Suppressor macrophage treated with lipopolysaccharide for 1 hour (primary cell): ENCODE measurements around the gene ARMC2.

ENCODE experiments used
- DNase-seq, 3 donors: peaks; one replicate each; pipeline ENCODE4 v3.0.0-alpha.2; 2020 to 2022

The ARMC2 gene

DNA sequence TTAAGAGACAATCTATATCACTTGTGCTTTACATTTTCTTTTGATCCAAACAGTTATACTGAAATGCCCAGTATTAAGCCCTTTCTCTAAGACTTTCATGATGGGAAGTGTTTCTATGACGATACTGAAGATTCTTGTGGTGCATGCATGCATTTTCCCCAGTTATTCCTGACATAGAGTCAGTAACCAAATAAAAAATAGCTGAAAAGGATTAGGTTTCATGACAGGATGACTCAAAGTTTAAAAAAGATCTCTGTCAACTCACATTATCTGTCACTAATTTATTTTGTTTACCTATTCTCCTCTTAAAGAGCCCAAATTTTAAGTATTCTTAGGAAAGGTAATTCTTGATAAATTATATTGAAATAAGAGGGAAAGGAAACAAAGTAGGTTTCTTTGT lies 148.0 kb downstream of the ARMC2 start:
- no peak for DNase-seq

- no peak for DNase-seq
Measured at GRCh38 chr6:108998485-108998884, 150.3 kb downstream of the ARMC2 start.

DNA sequence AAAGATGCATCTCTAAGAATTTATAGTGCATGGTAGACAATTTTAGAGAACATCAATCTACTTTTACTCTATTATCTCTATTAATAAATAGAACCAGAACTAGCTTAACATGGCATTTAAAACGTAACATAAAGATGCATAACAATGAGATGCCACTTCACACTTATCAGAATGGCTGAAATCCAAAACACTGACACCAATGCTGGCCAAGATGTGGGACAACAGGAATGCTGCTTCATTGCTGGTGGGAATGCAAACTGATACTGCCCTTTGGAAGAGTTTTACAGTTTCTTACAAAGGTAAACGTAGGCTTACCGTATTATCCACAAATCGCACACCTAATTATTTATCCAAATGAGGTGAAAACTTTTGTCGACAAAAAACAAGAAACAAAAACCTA lies 151.2 kb downstream of the ARMC2 start:
- DNase-seq, result no peak

DNA sequence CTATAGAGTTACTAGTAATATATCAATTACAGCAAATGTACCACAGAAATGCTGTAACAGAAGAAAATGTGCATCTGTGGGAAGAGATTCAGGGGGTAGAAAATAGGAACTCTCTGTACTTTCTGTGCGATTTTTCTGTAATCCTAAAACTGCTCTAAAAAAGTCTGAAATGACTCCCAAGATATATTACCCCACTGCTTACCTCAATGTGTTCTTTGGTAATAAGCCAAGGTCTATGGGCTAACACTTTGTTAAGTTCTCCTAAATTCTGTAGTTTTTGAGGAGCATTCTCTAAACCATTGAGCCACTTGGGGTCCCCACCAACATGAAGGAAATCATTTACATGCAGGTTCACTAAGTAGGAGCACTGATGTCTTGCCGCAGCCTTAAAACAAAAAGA lies 152.1 kb downstream of the ARMC2 start:
- no peak for DNase-seq

DNA sequence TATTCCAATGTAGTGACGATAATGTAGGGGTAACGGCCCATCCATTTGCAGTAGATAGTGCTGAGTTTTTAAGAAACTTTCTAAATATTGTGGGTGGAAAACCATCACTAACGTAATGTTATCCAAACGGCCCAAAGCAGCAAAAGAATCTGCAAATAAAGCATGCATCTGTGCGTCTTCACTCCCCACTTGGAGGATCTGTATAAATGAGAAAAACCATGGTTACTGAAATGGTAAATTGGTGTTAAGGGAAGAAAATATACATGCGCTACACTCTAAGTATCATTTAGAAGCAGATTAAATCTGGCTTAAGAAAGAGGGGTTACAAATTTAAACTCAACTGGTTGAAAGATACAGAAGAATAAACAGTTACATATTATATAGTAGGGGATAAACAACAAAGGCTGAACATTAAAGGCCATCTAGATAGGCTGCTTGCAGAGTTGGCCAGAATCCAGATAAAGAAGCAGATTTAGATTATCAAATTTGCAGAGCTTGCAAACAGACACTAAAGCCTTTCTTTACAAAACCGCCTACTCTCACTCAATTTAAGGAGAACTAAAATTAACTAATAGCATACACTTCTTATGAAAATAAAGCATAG lies 153.2 kb downstream of the ARMC2 start:
- no peak for DNase-seq

DNA sequence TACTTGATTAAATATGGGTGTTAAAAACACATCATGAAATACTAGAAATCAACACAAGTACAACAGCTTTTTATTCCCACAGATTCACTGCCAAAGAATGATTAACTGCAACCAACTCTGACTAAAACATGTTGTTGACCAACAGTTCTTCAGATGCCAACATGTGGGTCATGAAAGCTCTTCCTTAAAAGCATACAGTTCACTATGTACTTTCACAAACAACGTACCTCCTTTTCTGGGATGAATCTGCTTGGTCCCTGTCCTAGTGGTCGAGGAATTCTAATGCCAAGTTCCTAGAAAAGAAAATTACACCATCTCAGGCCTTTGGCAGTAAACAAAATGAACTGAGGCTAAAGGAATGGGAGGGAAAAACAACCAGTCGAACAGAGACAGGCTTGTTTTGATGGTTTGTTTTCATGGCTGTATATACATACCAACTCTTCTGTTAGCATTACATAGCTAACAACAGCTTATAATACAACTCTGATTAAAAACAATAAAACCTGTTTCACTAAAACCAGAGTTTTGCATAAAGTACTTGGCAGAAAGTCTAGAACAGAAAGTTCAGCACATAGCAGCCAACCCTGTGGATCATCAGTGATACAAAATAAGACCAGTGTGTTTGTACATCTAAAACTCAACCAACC lies 154.0 kb downstream of the ARMC2 start:
- peak; percentile 27 to 55 (median 36) for DNase-seq

- DNase-seq, result no peak
Measured at GRCh38 chr6:109002882-109003281, 154.7 kb downstream of the ARMC2 start.

- DNase-seq, result no peak
Measured at GRCh38 chr6:109006818-109007217, 158.6 kb downstream of the ARMC2 start.

DNA sequence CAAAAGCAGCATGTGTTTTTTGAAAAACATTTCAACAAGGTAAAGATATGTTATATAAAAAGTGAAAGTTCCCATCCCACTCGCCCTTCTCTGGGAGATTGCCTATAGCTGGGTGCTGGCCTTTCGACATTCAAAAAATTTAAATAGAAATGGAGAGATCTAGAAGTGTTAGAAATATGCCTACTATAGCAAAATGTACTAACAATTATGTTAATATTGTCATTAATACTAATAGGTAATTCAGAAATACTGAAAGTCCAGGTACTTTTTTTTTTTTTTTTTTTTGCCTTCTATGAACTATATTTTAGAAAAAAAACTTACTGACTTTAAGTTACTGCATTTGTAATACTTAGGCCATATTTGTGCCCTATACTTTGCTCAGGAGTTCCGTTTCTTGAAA lies 159.3 kb downstream of the ARMC2 start:
- no peak for DNase-seq

DNA sequence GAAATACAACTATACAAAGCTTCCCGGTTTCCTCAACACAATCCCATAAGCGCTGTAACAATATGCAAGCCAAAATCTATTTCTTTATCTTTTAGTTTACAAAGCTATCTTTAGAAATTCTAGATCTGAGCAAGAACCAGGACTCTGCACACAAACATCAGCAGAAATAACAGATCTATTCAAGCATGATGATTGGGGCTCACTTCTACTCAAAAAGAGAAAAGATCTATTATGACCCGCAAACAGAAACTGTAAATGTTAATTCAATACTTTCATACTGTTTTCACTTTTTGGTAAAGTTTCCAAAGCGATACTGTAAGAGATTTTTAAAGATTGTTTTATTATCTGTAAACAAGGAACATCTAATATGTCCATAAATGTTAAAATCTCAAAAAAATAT lies 159.8 kb downstream of the ARMC2 start:
- no peak for DNase-seq

GRCh38 chr6:109008537-109009235 lies 160.5 kb downstream of the ARMC2 start:
- peak; percentile 46 to 71 (median 65) for DNase-seq

DNA sequence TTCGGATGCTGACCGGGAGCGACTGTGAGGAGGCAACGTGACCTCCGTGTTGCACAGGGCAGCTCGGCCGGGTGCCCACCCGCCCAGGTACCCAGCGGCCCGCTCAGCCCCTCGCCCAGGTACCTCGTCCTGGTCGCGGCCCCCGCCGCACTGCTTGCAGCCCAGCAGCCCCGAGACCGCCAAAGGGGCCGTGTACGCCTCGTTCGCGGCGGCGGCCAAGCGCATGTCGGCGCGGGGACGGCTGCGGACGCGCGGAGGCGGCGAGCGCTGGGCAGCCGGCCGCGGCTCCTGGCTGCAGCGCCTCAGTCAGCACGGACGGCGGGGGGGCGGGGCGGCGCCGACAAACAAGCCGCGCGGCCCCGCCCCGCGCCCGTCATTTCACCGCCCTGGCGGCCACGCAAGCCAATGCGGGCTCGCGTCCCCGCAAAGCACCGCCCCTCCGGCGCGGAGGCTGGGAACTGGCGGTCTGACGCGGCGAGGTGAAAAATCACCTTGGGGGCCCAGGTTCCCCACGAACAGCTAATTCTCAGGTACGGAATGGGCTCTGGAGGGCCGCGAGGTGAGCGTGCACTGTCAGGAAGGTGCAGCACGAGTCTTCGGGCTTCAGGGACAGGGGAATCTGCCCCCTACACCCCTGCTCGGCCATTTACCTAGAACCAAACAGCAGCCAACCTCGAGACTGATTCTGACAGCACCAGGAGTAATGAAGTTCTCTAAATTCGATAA lies 161.2 kb downstream of the ARMC2 start:
- peak; percentile 87 to 99 (median 97) for DNase-seq

GRCh38 chr6:109009962-109010704 lies 161.9 kb downstream of the ARMC2 start:
- no peak for DNase-seq

- DNase-seq, result no peak
Measured at GRCh38 chr6:109010705-109011102, 162.5 kb downstream of the ARMC2 start.

DNA sequence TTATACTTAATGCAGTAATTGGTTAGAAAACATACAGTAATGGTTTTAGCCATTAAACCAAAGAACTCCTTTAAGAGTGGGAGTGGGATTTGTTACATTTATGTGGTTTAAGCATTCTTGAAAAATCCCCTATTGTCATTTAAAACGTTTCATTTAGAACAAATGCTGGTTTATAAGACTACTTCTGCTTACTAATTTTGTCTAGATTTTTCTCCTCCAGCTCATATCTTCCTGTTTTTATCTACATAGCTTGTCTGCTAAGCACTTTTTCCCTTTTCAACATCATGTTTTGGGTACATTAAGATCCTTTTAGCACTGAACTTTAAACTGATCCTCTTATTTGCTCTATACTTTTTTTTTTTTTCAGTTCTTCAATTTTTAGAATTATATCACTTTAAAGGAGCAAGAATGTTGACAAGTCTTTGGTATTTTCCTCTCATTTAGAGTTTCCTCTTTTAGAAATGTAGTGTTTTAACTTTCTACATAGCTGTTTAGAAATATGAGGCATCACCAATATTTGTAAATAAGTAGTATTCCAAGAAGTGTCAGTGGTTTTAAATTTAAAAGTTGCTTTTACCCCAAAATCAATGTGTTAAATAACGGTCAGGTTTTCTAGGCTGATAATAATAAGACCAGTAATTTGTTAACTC lies 165.6 kb downstream of the ARMC2 start:
- DNase-seq, result peak; percentile 11 to 77 (median 73)

- DNase-seq, result peak in 1 of 3 donors; percentile 30
Measured at GRCh38 chr6:109014606-109015005, 166.4 kb downstream of the ARMC2 start.

DNA sequence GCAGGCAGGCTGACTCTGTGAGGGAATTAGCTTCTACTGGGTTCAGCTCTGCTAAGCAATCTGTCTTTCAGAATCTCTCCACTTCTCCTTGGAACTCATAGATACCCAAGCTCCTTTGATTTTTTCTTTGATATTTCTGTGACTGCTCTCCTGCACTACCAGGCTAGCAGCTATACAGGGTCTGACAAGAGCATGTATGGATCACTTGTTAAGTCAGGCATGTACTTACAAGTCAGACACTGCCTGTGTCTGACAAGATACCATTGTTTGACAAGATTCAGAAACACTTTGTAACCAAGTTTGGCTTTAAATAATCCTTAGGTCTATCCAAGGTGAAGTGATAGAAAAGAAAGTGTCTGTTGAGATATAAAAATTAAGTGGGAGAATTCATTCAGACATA lies 167.0 kb downstream of the ARMC2 start:
- no peak for DNase-seq

DNA sequence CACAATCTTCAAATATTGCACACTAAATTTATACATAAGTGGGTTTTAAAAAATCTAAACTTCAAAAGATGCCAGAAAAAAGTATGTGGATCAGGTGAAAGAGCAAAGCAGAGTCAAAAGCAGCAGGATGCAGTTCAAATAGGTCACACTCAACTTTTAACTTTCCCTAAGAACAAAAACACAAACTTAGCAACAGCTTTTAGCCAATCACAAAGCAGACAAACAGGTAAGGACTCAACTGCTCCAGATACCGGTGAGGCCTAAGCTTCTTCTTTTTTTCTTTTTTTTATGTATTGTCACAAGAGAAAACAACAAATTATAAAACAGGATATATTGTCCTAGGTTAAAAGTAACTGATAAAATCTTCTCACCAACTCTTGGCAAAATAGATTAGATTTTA lies 171.7 kb downstream of the ARMC2 start:
- no peak for DNase-seq

- no peak for DNase-seq
Measured at GRCh38 chr6:109021870-109022269, 173.6 kb downstream of the ARMC2 start.

GRCh38 chr6:109023356-109023925 lies 175.2 kb downstream of the ARMC2 start:
- no peak for DNase-seq
